ENCODE results near the gene C1orf141.
A peak's percentile ranks its signal among the peaks of the same experiment; 100 is the strongest.
"Not testable (repeated sequence)": the region's sequence is repeated elsewhere in the genome, so short reads cannot be mapped to it uniquely, and the experiment has no call there.

The C1orf141 gene

GRCh38 chr1:67085326-67085725 is 49.4 kb downstream of the C1orf141 start:
- DNase-seq (ENCODE audit: low read depth), result no peak

GRCh38 chr1:67084765-67085318 is 49.9 kb downstream of the C1orf141 start:
- no peak for DNase-seq (ENCODE audit: low read depth)

GRCh38 chr1:67078291-67078690 is 56.5 kb downstream of the C1orf141 start:
- no peak for DNase-seq (ENCODE audit: low read depth)

- no peak for DNase-seq (ENCODE audit: low read depth)
Measured at GRCh38 chr1:67077593-67077992, 57.2 kb downstream of the C1orf141 start.

GRCh38 chr1:67072749-67073148 is 62.0 kb downstream of the C1orf141 start:
- no peak for DNase-seq (ENCODE audit: low read depth)

GRCh38 chr1:67067655-67068054 is 67.1 kb downstream of the C1orf141 start:
- DNase-seq (ENCODE audit: low read depth), result not testable (repeated sequence)

- no peak for DNase-seq (ENCODE audit: low read depth)
Measured at GRCh38 chr1:67062412-67062811, 72.4 kb downstream of the C1orf141 start.

- no peak for DNase-seq (ENCODE audit: low read depth)
Measured at GRCh38 chr1:67061266-67061665, 73.5 kb downstream of the C1orf141 start.

- peak; percentile 93 for DNase-seq (ENCODE audit: low read depth)
Measured at GRCh38 chr1:67060811-67061218, 74.0 kb downstream of the C1orf141 start.

GRCh38 chr1:67059346-67059745 is 75.4 kb downstream of the C1orf141 start:
- no peak for DNase-seq (ENCODE audit: low read depth)

- no peak for DNase-seq (ENCODE audit: low read depth)
Measured at GRCh38 chr1:67058761-67059160, 76.0 kb downstream of the C1orf141 start.

- no peak for DNase-seq (ENCODE audit: low read depth)
Measured at GRCh38 chr1:67058242-67058641, 76.5 kb downstream of the C1orf141 start.

GRCh38 chr1:67053785-67054772 is 80.7 kb downstream of the C1orf141 start, which contains the start of gene SLC35D1:
SLC35D1 (minus strand) TSS chr1:67054148; CDS start chr1:67054013, 135 bp downstream.
- peak; percentile 33 for DNase-seq (ENCODE audit: low read depth)

GRCh38 chr1:67053535-67053784 is 81.3 kb downstream of the C1orf141 start:
- peak; percentile 37 for DNase-seq (ENCODE audit: low read depth)

- DNase-seq (ENCODE audit: low read depth), result no peak
Measured at GRCh38 chr1:67052741-67053534, 81.8 kb downstream of the C1orf141 start.

GRCh38 chr1:67051196-67051595 is 83.6 kb downstream of the C1orf141 start:
- DNase-seq (ENCODE audit: low read depth), result no peak

- DNase-seq (ENCODE audit: low read depth), result no peak
Measured at GRCh38 chr1:67044631-67045270, 90.0 kb downstream of the C1orf141 start.

- no peak for DNase-seq (ENCODE audit: low read depth)
Measured at GRCh38 chr1:67043366-67043765, 91.4 kb downstream of the C1orf141 start.
